ENCODE data around the gene PLEKHH2. TPM values are rescaled to one million over a fixed set of nuclear protein-coding genes. Genes with fewer than 3 reads are reported as not detected.

The PLEKHH2 gene
- total and polyA plus RNA-seq, 12 donors: 1.9 to 18.3 (median 5.9) TPM

DNA sequence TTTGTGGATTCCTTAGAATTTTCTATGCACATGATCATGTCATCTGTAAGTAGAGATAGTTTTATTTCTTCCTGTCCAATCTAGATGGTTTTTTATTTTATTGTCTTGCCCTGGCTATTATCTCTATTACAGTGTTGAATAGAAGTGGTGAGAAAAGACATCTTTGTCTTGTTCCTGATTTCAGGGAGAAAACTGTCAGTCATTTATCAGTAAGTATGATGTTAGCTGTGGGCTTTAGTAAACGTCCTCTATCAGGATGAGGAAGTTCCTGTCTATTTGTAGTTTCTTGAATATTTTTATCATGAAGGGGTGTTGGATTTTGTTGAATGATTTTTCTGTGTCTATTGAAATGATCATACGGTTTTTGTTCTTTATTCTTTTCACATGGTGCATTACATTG lies 5.3 kb downstream of the PLEKHH2 start:
- H3K9me3 ChIP-seq (replicated peaks in 1 of 3): no peaks in the 10 kb centered on the region
- H3K4me1 ChIP-seq (replicated peaks in 1 of 2): no peaks in the 10 kb centered on the region
- no peaks in the 10 kb centered on the region for H3K36me3 ChIP-seq (replicated peaks in 1 of 2)
- H3K27me3 ChIP-seq: no peaks in the 10 kb centered on the region
- 59 to 67% (median 63%) methylated on average over 2 of the region's 2 CpGs for WGBS, 4 donors
- TF ChIP-seq POLR2A (IDR thresholded peaks at IDR 0.05): no peak
- TF ChIP-seq, protein P1, sequence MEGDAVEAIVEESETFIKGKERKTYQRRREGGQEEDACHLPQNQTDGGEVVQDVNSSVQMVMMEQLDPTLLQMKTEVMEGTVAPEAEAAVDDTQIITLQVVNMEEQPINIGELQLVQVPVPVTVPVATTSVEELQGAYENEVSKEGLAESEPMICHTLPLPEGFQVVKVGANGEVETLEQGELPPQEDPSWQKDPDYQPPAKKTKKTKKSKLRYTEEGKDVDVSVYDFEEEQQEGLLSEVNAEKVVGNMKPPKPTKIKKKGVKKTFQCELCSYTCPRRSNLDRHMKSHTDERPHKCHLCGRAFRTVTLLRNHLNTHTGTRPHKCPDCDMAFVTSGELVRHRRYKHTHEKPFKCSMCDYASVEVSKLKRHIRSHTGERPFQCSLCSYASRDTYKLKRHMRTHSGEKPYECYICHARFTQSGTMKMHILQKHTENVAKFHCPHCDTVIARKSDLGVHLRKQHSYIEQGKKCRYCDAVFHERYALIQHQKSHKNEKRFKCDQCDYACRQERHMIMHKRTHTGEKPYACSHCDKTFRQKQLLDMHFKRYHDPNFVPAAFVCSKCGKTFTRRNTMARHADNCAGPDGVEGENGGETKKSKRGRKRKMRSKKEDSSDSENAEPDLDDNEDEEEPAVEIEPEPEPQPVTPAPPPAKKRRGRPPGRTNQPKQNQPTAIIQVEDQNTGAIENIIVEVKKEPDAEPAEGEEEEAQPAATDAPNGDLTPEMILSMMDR (IDR thresholded peaks at IDR 0.05): no peak
- DNase-seq: no peak
- intact Hi-C loops (cut with DNase I): no loop called here
- no peak overlapping the region for H3K4me3 ChIP-seq
- H3K27ac ChIP-seq: no peak overlapping the region

DNA sequence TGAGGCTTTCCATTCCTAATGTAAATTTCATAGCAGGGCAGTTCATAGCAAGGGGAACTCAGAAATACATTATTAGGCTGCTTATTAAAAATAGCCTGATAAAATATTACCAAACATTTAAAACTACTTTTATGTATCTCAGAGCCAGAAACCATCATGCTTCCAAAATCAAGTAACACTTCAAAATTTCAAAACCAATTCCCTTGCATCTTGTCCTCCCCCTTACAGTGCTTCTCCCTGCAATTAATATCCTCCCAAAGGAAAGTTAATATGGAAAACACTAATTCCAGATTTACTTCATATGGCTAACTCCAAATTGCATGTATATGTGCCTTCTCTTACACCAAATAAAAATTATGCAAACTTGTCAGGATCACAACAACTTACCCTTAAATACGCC lies 6.6 kb downstream of the PLEKHH2 start:
- Histone ChIP-seq H3K4me3 (no peak overlapping the region), H3K27ac (no peak overlapping the region), H3K27me3 (no peaks in the 10 kb centered on the region), H3K4me1 (replicated peaks in 1 of 2) (no peaks in the 10 kb centered on the region), H3K9me3 (replicated peaks in 1 of 3) (no peaks in the 10 kb centered on the region), H3K36me3 (replicated peaks in 1 of 2) (no peaks in the 10 kb centered on the region)
- WGBS, 4 donors: 91 to 100% (median 95%) methylated on average over 1 of the region's 1 CpG
- intact Hi-C loops (cut with DNase I): no loop called here
- TF ChIP-seq, protein P1 (IDR thresholded peaks at IDR 0.05): no peak
- no peak for TF ChIP-seq POLR2A (IDR thresholded peaks at IDR 0.05)
- no peak for DNase-seq

GRCh38 chr2:43648994-43649701 lies 12.1 kb downstream of the PLEKHH2 start:
- peak overlapping the region in 1 of 5 donors; percentile 32 for H3K27ac ChIP-seq
- intact Hi-C loops (cut with DNase I): no loop called here
- no peaks in the 10 kb centered on the region for H3K9me3 ChIP-seq (replicated peaks in 1 of 3)
- DNase-seq: no peak
- H3K36me3 ChIP-seq (replicated peaks in 1 of 2): no peaks in the 10 kb centered on the region
- H3K27me3 ChIP-seq: no peaks in the 10 kb centered on the region
- WGBS, 4 donors: 85 to 89% (median 86%) methylated on average over 3 of the region's 3 CpGs
- TF ChIP-seq, protein P1 (IDR thresholded peaks at IDR 0.05): no peak
- no peak overlapping the region for H3K4me3 ChIP-seq
- no peaks in the 10 kb centered on the region for H3K4me1 ChIP-seq (replicated peaks in 1 of 2)

- TF ChIP-seq POLR2A (IDR thresholded peaks at IDR 0.05): no peak
- TF ChIP-seq, protein P1 (IDR thresholded peaks at IDR 0.05): no peak
- WGBS, 4 donors: 79 to 86% (median 85%) methylated on average over 2 of the region's 2 CpGs
- intact Hi-C loops (cut with DNase I): no loop called here
- Histone ChIP-seq H3K27ac (no peak overlapping the region), H3K27me3 (no peaks in the 10 kb centered on the region), H3K4me1 (replicated peaks in 1 of 2) (no peaks in the 10 kb centered on the region), H3K9me3 (replicated peaks in 1 of 3) (no peaks in the 10 kb centered on the region), H3K36me3 (replicated peaks in 1 of 2) (no peaks in the 10 kb centered on the region), H3K4me3 (no peak overlapping the region)
- no peak for DNase-seq
Measured at GRCh38 chr2:43653506-43653905, 16.4 kb downstream of the PLEKHH2 start.

Data from adrenal gland (tissue), 12 donors.